Neuronal stem cell (in vitro differentiated cells): ENCODE measurements around the gene NUP107. TPM values are rescaled to one million over a fixed set of nuclear protein-coding genes. Genes with fewer than 3 reads are reported as not detected.
"Not testable (repeated sequence)": the region's sequence is repeated elsewhere in the genome, so short reads cannot be mapped to it uniquely, and the experiment has no call there.

ENCODE experiments used
- DNase-seq: peaks from one replicate; pipeline ENCODE4 v3.0.0-alpha.2; 2013; ENCODE audit warnings: low spot score
- H2AFZ ChIP-seq: one replicate; pipeline ENCODE4 v1.6.1; 2013; ENCODE audit warnings: mild to moderate bottlenecking, low read length, inconsistent platforms
- H2AK5ac ChIP-seq: 2 replicates; pipeline ENCODE4 v1.6.1; 2013; ENCODE audit warnings: low read depth, mild to moderate bottlenecking, inconsistent platforms, low read length, moderate library complexity, mixed read lengths
- H2BK120ac ChIP-seq: 2 replicates; pipeline ENCODE4 v1.6.1; 2013; ENCODE audit warnings: low read depth, mild to moderate bottlenecking, inconsistent platforms, low read length, moderate library complexity, mixed read lengths
- H2BK12ac ChIP-seq: one replicate; pipeline ENCODE4 v1.6.1; 2013; ENCODE audit warnings: low read length, inconsistent platforms
- H2BK15ac ChIP-seq: 2 replicates; pipeline ENCODE4 v1.6.1; 2013; ENCODE audit warnings: mild to moderate bottlenecking, low read length, inconsistent platforms, mixed read lengths
- H2BK5ac ChIP-seq: one replicate; pipeline ENCODE4 v1.6.1; 2013; ENCODE audit warnings: inconsistent platforms, mild to moderate bottlenecking, low read length, moderate library complexity
- H3K14ac ChIP-seq: one replicate; pipeline ENCODE4 v1.6.1; 2013; ENCODE audit warnings: low read length, inconsistent platforms
- H3K18ac ChIP-seq: 2 replicates; pipeline ENCODE4 v1.6.1; 2013; ENCODE audit warnings: low read length, inconsistent platforms
- H3K23ac ChIP-seq: 2 replicates; pipeline ENCODE4 v1.6.1; 2013; ENCODE audit warnings: low read depth, mild to moderate bottlenecking, mixed read lengths, low read length, inconsistent platforms; ENCODE audit not compliant: poor library complexity
- H3K27ac ChIP-seq: replicated peaks from 3 replicates; pipeline ENCODE4 v1.5.1; 2013; ENCODE audit warnings: low read length, inconsistent platforms
- H3K27me3 ChIP-seq, 3 experiments: 2 replicates each; pipeline ENCODE4 v1.6.1; 2013; ENCODE audit warnings: low read length in 3 of 3, mild to moderate bottlenecking in 2 of 3, inconsistent platforms in 1 of 3, low read depth in 1 of 3, mixed read lengths in 1 of 3, moderate library complexity in 1 of 3; ENCODE audit not compliant: control insufficient read depth in 3 of 3, insufficient read depth in 3 of 3
- H3K36me3 ChIP-seq, 2 donors: replicated peaks in 1 of 2; 2 replicates each; pipeline ENCODE4 v1.6.1; 2013; ENCODE audit warnings: low read length in 2 of 2; ENCODE audit not compliant: control insufficient read depth in 2 of 2, insufficient read depth in 2 of 2
- H3K4ac ChIP-seq: 2 replicates; pipeline ENCODE4 v1.6.1; 2013; ENCODE audit warnings: inconsistent platforms, mild to moderate bottlenecking, low read length, moderate library complexity
- H3K4me1 ChIP-seq, 2 donors: 1 replicate in 1 of 2; 2 replicates in 1 of 2; pipeline ENCODE4 v1.6.1; 2013; ENCODE audit warnings: low read length in 2 of 2, low read depth in 1 of 2; ENCODE audit not compliant: control insufficient read depth in 2 of 2, insufficient read depth in 1 of 2
- H3K4me2 ChIP-seq: one replicate; pipeline ENCODE4 v1.6.1; 2013; ENCODE audit warnings: mild to moderate bottlenecking, low read length, inconsistent platforms; ENCODE audit not compliant: insufficient read depth, poor library complexity, severe bottlenecking
- H3K4me3 ChIP-seq, 2 donors: 2 replicates each; pipeline ENCODE4 v1.5.1; 2013; ENCODE audit warnings: low read length in 2 of 2, mild to moderate bottlenecking in 2 of 2, inconsistent platforms in 1 of 2, moderate library complexity in 1 of 2
- H3K79me1 ChIP-seq: one replicate; pipeline ENCODE4 v1.6.1; 2013; ENCODE audit warnings: low read depth, mild to moderate bottlenecking, inconsistent platforms, low read length, moderate library complexity
- H3K9ac ChIP-seq: one replicate; pipeline ENCODE4 v1.6.1; 2013; ENCODE audit warnings: mild to moderate bottlenecking, low read depth, low read length, inconsistent platforms; ENCODE audit not compliant: poor library complexity
- H3K9me3 ChIP-seq, 2 donors: replicated peaks in 1 of 2; 2 replicates each; pipeline versions ENCODE3 to v1.6.1; 2013; ENCODE audit warnings: low read length in 2 of 2, mild to moderate bottlenecking in 2 of 2, inconsistent platforms in 1 of 2, low read depth in 1 of 2, mixed read lengths in 1 of 2, moderate library complexity in 1 of 2; ENCODE audit not compliant: control insufficient read depth in 2 of 2, insufficient read depth in 1 of 2
- H4K8ac ChIP-seq: one replicate; pipeline ENCODE4 v1.6.1; 2013; ENCODE audit warnings: low read depth, mild to moderate bottlenecking, inconsistent platforms, low read length, moderate library complexity
- H4K91ac ChIP-seq: one replicate; pipeline ENCODE4 v1.6.1; 2013; ENCODE audit warnings: low read length, low read depth, mild to moderate bottlenecking, inconsistent platforms; ENCODE audit not compliant: poor library complexity
- WGBS, 2 donors: extraction: QIAGEN DNeasy Blood & Tissue Kit; methylation state at CpG; one replicate each; pipeline ENCODE4 v1.1.7; 2013; ENCODE audit warnings: missing lambda C conversion rate in 2 of 2, mixed read lengths in 1 of 2; ENCODE audit not compliant: insufficient read length in 2 of 2, insufficient replicate concordance in 1 of 2; ENCODE audit errors: extremely low coverage in 2 of 2; 5-methylcytosine and 5-hydroxymethylcytosine counted together
- polyA plus RNA-seq, 2 experiments: library from polyadenylated mRNA; stranded (reverse); fragments of 200-250 nt; gene quantifications; one replicate each; pipeline ENCODE4 v1.2.3, GENCODE V29; 2013

Gene NUP107
- polyA plus RNA-seq (2013, experiment 1 of 2): 82.4 TPM
- polyA plus RNA-seq (2013, experiment 2 of 2): 80.6 TPM

DNA sequence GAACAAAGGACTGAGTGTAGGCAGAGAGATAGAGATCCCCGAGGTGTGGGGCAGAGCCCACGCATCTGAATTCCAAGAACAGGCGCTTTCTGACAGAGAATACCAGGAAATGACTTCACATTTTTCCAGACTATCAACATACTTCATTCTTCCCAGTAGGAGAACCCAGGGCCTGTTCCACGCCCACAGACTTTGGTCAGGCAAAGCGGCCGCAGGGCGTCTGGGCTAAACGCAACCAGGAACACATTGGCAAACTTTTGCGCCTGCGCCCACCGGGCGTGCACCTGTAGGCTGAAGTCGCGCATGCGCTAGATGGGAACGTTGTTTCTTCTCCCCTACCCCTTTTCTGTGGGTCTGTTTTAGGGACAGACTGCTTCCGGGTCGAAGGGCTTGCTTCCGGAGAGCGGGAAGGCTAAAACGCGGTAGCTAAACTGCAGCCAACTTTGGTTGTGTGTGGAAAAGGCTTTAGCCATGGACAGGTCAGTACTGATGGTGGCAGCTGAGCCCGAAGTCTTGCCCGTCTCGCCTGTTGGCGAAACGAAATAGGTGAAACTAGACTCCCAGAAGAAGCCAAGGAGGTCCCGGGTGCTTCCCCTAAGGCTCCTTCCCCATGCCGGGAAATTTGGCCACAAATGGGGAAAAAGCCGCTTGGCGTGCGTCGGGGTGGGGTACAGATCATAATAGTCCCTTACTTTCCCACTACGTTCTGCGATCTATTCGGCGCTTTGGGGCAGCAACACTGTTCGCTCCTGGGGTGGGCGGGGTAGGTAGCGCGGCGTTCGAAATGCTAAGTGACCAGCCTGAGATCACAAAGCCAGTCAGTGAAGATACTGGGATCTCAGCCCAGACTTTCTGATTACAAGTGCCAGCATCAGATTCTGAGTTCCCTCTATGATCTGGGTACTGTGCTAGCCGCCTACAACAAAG is at the start of gene NUP107:
Gene NUP107 (plus strand): TSS at position 384 of the 927 bp plus-strand sequence. CDS start 88 bp downstream, at position 472.
- Histone ChIP-seq H3K36me3 (peaks cover under 1 to 35% of the 10 kb centered on the region in 2 donors), H2BK15ac (no peak within 1 kb of the TSS), H3K27me3 (no peaks in the 10 kb centered on the region), H3K9me3 (no peaks in the 10 kb centered on the region), H4K91ac (no peak within 1 kb of the TSS), H3K23ac (peak within 1 kb of the TSS; percentile 34), H2BK5ac (no peak within 1 kb of the TSS), H2AFZ (peak within 1 kb of the TSS; percentile 82), H3K4me2 (peak within 1 kb of the TSS; percentile 58), H2AK5ac (no peak within 1 kb of the TSS), H3K9ac (peak within 1 kb of the TSS; percentile 85), H3K18ac (peak within 1 kb of the TSS; percentile 40), H3K4me3 (peak within 1 kb of the TSS; percentile 80 to 94), H2BK120ac (no peak within 1 kb of the TSS), H3K4me1 (peaks cover 2 to 13% of the 10 kb centered on the region in 2 donors), H3K79me1 (peaks cover 4% of the 10 kb centered on the region), H3K14ac (no peak within 1 kb of the TSS), H3K27ac (peak within 1 kb of the TSS; percentile 30), H4K8ac (no peak within 1 kb of the TSS), H3K4ac (peak within 1 kb of the TSS; percentile 39), H2BK12ac (no peak within 1 kb of the TSS)
- DNase-seq: peak; percentile 96
- WGBS, 2 donors: no CpG with 5 or more reads among the region's 44 CpGs

DNA sequence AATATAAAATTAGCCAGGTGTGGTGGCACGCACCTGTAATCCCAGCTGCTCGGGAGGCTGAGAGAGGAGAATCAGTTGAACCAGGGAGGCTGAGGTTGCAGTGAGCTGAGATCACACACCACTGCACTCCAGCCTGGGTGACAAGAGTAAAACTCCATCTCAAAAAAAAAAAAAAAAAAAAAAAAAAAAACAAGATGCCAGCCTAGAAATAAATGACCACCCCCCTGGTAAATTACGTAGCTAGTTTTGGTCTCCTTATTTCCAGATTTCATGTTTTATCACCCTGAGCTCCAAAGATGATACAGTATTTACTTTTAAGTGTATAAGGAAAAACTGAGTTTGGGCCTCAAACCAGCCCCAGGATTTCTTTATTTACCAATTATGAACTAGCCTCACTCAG is 49.3 kb upstream of the NUP107 start:
- not testable (repeated sequence) for H3K4me3 ChIP-seq, H2BK12ac ChIP-seq, H3K4ac ChIP-seq, H2BK5ac ChIP-seq, H2AFZ ChIP-seq, H3K79me1 ChIP-seq, H3K18ac ChIP-seq, H3K9me3 ChIP-seq, H4K8ac ChIP-seq, H3K14ac ChIP-seq, H3K27me3 ChIP-seq, H2AK5ac ChIP-seq, H3K4me2 ChIP-seq, H3K4me1 ChIP-seq, H2BK15ac ChIP-seq, DNase-seq, H3K9ac ChIP-seq, H3K27ac ChIP-seq, H3K23ac ChIP-seq, H4K91ac ChIP-seq, H2BK120ac ChIP-seq
- no CpG with 5 or more reads among the region's 3 CpGs for WGBS, 2 donors
- peaks cover 2 to 19% of the 10 kb centered on the region in 2 donors for H3K36me3 ChIP-seq

DNA sequence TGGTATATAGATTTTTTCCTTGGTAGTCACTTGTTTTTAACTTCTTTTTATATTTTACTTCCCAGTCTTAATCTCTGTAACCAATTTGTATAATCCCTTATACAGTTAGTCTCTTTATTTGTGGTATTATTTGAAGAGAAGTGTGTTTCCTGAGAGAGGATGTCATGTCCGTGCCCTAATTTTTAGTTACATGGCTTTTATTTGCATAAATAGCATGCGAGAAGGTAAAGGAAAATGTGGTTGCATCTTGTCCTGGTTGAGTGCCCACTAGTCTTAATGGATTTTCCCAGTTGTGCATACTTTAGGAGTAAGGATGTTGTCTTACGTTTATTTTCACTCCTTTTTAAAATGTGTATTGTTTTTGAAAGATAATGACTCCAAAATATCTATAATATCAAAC is 48.6 kb upstream of the NUP107 start:
- H3K14ac ChIP-seq: no peak overlapping the region
- WGBS, 2 donors: no CpG with 5 or more reads among the region's 3 CpGs
- no peak overlapping the region for H3K9ac ChIP-seq
- H4K91ac ChIP-seq: no peak overlapping the region
- H2BK15ac ChIP-seq: no peak overlapping the region
- no peak overlapping the region for H2BK12ac ChIP-seq
- no peaks in the 10 kb centered on the region for H3K9me3 ChIP-seq
- H3K4me1 ChIP-seq: no peaks in the 10 kb centered on the region
- H3K4me3 ChIP-seq: no peak overlapping the region
- H4K8ac ChIP-seq: no peak overlapping the region
- H2BK120ac ChIP-seq: no peak overlapping the region
- H3K79me1 ChIP-seq: peaks cover 4% of the 10 kb centered on the region
- H2AK5ac ChIP-seq: no peak overlapping the region
- no peak overlapping the region for H3K27ac ChIP-seq
- no peak for DNase-seq
- H2BK5ac ChIP-seq: no peak overlapping the region
- H3K4ac ChIP-seq: no peak overlapping the region
- no peak overlapping the region for H3K4me2 ChIP-seq
- no peak overlapping the region for H3K23ac ChIP-seq
- no peaks in the 10 kb centered on the region for H3K27me3 ChIP-seq
- peaks cover 2 to 26% of the 10 kb centered on the region in 2 donors for H3K36me3 ChIP-seq
- H2AFZ ChIP-seq: no peak overlapping the region
- H3K18ac ChIP-seq: no peak overlapping the region

DNA sequence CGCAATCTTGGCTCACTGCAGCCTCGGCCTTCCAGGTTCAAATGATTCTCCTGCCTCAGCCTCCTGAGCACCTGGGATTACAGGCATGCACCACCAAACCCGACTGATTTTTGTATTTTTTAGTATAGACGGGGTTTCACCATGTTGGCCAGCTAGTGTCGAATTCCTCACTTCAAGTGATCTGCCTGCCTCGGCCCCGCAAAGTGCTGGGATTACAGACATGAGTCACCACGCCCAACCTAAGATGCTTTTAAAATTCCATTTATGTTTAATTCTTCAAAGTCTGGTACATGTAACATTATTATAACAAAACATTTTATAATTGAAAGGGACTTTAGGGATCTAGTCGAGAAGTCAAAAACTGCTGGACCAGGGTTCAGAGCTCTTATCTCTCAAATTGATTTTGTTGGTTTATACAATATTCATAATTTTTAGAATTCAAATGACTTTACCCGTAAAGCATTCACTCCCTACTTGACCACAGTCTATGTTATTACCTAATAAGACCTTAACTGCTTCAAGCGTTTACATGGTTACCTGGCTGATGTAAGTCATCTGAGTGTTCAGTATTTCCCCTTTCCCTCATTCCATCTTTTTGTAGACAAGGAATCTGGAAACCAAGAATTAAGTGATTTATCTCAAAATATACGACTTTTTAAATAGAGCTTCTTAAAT is 47.9 kb upstream of the NUP107 start:
- no peak overlapping the region for H3K9ac ChIP-seq
- no peak overlapping the region for H4K8ac ChIP-seq
- H2BK120ac ChIP-seq: no peak overlapping the region
- H2BK5ac ChIP-seq: no peak overlapping the region
- H3K4me3 ChIP-seq: no peak overlapping the region
- H2BK12ac ChIP-seq: no peak overlapping the region
- no peaks in the 10 kb centered on the region for H3K9me3 ChIP-seq
- no peak overlapping the region for H2BK15ac ChIP-seq
- no peak overlapping the region for H2AFZ ChIP-seq
- no peak overlapping the region for H3K4me2 ChIP-seq
- H3K4me1 ChIP-seq: no peaks in the 10 kb centered on the region
- no peak overlapping the region for H2AK5ac ChIP-seq
- H4K91ac ChIP-seq: no peak overlapping the region
- peaks cover 2 to 26% of the 10 kb centered on the region in 2 donors for H3K36me3 ChIP-seq
- H3K14ac ChIP-seq: no peak overlapping the region
- H3K79me1 ChIP-seq: peaks cover 4% of the 10 kb centered on the region
- H3K23ac ChIP-seq: no peak overlapping the region
- no peak overlapping the region for H3K27ac ChIP-seq
- H3K4ac ChIP-seq: no peak overlapping the region
- no peak for DNase-seq
- no CpG with 5 or more reads among the region's 12 CpGs for WGBS, 2 donors
- H3K27me3 ChIP-seq: no peaks in the 10 kb centered on the region
- no peak overlapping the region for H3K18ac ChIP-seq
